GM19463 (cell line): ENCODE measurements around the gene CD24.
"Not testable (repeated sequence)": the region's sequence is repeated elsewhere in the genome, so short reads cannot be mapped to it uniquely, and the experiment has no call there.

Source experiments
- ATAC-seq: cut with Tn5 transposase; IDR thresholded peaks from one replicate; pipeline ENCODE4 v1.9.1; 2021; ENCODE audit warnings: mild to moderate bottlenecking, moderate library complexity; ENCODE audit not compliant: unreplicated experiment

Gene CD24

GRCh38 chr6:106974336-106974998, at the start of gene CD24:
CD24 (minus strand) TSS chr6:106974729; CDS start chr6:106974646, 83 bp downstream.
- peak; percentile 31 for ATAC-seq

GRCh38 chr6:107021446-107022185, 47.1 kb upstream of the CD24 start:
- no peak for ATAC-seq

GRCh38 chr6:107020239-107020638, 45.7 kb upstream of the CD24 start:
- no peak for ATAC-seq

- not testable (repeated sequence) for ATAC-seq
Observed at GRCh38 chr6:107019628-107020027, 45.1 kb upstream of the CD24 start.

- ATAC-seq: no peak
Observed at GRCh38 chr6:107019047-107019446, 44.5 kb upstream of the CD24 start.

- no peak for ATAC-seq
Observed at GRCh38 chr6:107009499-107009898, 35.0 kb upstream of the CD24 start.

- no peak for ATAC-seq
Observed at GRCh38 chr6:106997392-106998158, 23.0 kb upstream of the CD24 start.

GRCh38 chr6:106995640-106996039, 21.1 kb upstream of the CD24 start:
- no peak for ATAC-seq

GRCh38 chr6:106989737-106990136, 15.2 kb upstream of the CD24 start:
- ATAC-seq: not testable (repeated sequence)

- no peak for ATAC-seq
Observed at GRCh38 chr6:106988664-106989063, 14.1 kb upstream of the CD24 start.

- no peak for ATAC-seq
Observed at GRCh38 chr6:106981926-106982325, 7.4 kb upstream of the CD24 start.

GRCh38 chr6:106980926-106981325, 6.4 kb upstream of the CD24 start:
- no peak for ATAC-seq

- ATAC-seq: no peak
Observed at GRCh38 chr6:106979435-106979884, 4.9 kb upstream of the CD24 start.

GRCh38 chr6:106977246-106977645, 2.7 kb upstream of the CD24 start:
- ATAC-seq: no peak

- no peak for ATAC-seq
Observed at GRCh38 chr6:106976270-106976669, 1.7 kb upstream of the CD24 start.

- ATAC-seq: no peak
Observed at GRCh38 chr6:106975738-106976064, 1.2 kb upstream of the CD24 start.

GRCh38 chr6:106974999-106975737, 639 bp upstream of the CD24 start:
- peak; percentile 66 for ATAC-seq

GRCh38 chr6:106973836-106974335, 643 bp downstream of the CD24 start:
- ATAC-seq: no peak

GRCh38 chr6:106973018-106973835, 1.3 kb downstream of the CD24 start:
- ATAC-seq: no peak

- no peak for ATAC-seq
Observed at GRCh38 chr6:106972500-106972899, 2.0 kb downstream of the CD24 start.
